ENCODE measurements around the gene GGA1. TPM values are rescaled to one million over a fixed set of nuclear protein-coding genes. Genes with fewer than 3 reads are reported as not detected.
"Not testable (repeated sequence)": the region's sequence is repeated elsewhere in the genome, so short reads cannot be mapped to it uniquely, and the experiment has no call there.

The GGA1 gene
- polyA plus RNA-seq, 1 experiment: 34.6 TPM

GRCh38 chr22:37588546-37589215, 20.0 kb upstream of the GGA1 start:
- ChIA-PET CTCF (interaction anchor here (1.0 to 16.0 kb wide), 5 partner anchors 18 to 49 kb away, joined by 3 to 338 read pairs (median 8); no protein-coding TSS in a partner anchor), POLR2A (no interaction called here)
- no peak for TF ChIP-seq CTCF (IDR thresholded peaks at IDR 0.05; ENCODE audit: insufficient read depth, low read depth, low read length)
- Histone ChIP-seq H3K4me3 (ENCODE audit: low read depth, low read length) (no peak overlapping the region), H3K27me3 (ENCODE audit: control insufficient read depth, insufficient read depth, low read length) (peaks cover 10% of the 10 kb centered on the region), H3K36me3 (ENCODE audit: control insufficient read depth, insufficient read depth, low read length) (no peaks in the 10 kb centered on the region)
- no peak for DNase-seq (ENCODE audit: low read depth)

DNA sequence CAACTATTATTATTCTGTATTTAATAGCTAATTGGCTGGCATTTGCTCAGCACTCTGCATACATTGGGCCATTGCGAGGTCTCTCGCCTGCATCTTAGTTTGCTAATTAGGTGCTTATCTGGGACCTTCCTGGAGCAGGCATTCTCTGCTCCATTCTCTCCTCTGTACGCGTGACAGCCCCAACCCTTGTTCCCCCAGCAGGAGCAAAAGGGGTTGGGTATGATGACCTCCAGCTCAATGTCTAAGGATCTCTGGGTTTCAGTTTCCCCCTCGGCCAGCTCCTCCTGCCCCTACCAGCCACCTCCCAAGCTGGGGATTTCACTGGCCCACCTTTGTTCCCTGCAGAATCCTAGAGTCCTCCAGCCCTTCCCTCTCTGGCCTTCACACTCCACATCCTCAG, 19.0 kb upstream of the GGA1 start:
- ChIA-PET POLR2A (no interaction called here), CTCF (interaction anchor here (0.8 to 16.0 kb wide), 7 partner anchors 9 to 117 kb away, joined by 3 to 338 read pairs (median 7); partner anchors contain the start of gene LGALS2)
- DNase-seq (ENCODE audit: low read depth): no peak
- Histone ChIP-seq H3K36me3 (ENCODE audit: control insufficient read depth, insufficient read depth, low read length) (no peaks in the 10 kb centered on the region), H3K4me3 (ENCODE audit: low read depth, low read length) (no peak overlapping the region), H3K27me3 (ENCODE audit: control insufficient read depth, insufficient read depth, low read length) (peaks cover 9% of the 10 kb centered on the region)
- TF ChIP-seq CTCF (IDR thresholded peaks at IDR 0.05; ENCODE audit: insufficient read depth, low read depth, low read length): no peak

- DNase-seq (ENCODE audit: low read depth); H3K36me3 ChIP-seq (ENCODE audit: control insufficient read depth, insufficient read depth, low read length); H3K27me3 ChIP-seq (ENCODE audit: control insufficient read depth, insufficient read depth, low read length); H3K4me3 ChIP-seq (ENCODE audit: low read depth, low read length); POLR2A ChIA-PET: not testable (repeated sequence)
- CTCF ChIA-PET: interaction anchor here (0.6 to 16.0 kb wide), 9 partner anchors 10 to 68 kb away, joined by 3 to 338 read pairs (median 8); partner anchors contain the start of gene LGALS2
Observed at GRCh38 chr22:37591081-37591480, 17.6 kb upstream of the GGA1 start.

DNA sequence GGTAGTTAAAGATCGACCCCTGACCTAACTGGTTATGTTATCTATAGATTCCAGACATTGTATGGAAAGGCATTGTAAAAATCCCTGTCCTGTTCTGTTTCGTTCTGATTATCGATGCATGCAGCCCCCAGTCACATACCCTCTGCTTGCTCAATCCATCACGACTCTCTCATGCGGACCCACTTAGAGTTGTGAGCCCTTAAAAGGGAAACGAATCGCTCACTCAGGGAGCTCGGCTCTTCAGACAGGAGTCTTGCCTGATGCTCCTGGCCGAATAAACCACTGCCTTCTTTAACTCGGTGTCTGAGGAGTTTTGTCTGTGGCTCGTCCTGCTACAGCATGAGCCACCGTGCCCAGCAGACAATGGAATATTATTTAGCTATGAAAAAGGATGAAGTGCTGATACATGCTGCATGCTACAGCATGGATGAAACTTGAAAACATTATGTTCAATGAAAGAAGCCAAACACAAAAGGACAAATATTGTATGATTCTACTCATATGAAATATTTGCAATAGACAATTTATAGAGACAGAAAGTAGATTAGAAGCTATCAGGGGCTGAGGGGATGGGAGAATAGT, 16.7 kb upstream of the GGA1 start:
- no peak for DNase-seq (ENCODE audit: low read depth)
- CTCF ChIA-PET: interaction anchor here (0.7 to 16.0 kb wide), 21 partner anchors 10 to 296 kb away, joined by 3 to 338 read pairs (median 8); partner anchors contain the start of genes GGA1 and LGALS2
- Histone ChIP-seq H3K27me3 (ENCODE audit: control insufficient read depth, insufficient read depth, low read length) (peaks cover 7% of the 10 kb centered on the region), H3K4me3 (ENCODE audit: low read depth, low read length) (no peak overlapping the region; the same call in 1 of the 2 replicates), H3K36me3 (ENCODE audit: control insufficient read depth, insufficient read depth, low read length) (no peaks in the 10 kb centered on the region)
- TF ChIP-seq CTCF (IDR thresholded peaks at IDR 0.05; ENCODE audit: insufficient read depth, low read depth, low read length): no peak
- POLR2A ChIA-PET: interaction anchor here (0.7 to 1.2 kb wide), 3 partner anchors 10 to 51 kb away, joined by 3 read pairs; no protein-coding TSS in a partner anchor

DNA sequence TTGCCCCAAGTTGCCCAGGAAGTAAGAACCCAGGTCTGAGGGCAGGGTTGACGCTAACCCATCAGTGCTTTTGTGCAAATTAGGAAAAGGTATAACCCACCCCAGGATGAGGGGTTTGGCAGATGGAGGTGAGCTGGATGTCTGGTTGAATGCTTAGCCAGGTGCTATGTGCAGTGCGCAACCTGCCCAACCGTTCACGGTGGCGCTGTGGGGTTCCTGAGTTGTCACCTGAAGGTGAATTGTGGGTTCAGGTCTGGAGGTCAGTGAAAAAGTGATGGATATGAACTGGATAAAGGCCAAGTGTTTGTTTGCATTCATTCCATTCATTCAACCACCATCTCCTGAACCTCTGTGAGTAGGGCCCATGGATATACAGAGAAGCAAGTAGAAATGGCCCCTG, 14.4 kb upstream of the GGA1 start:
- peaks cover 5% of the 10 kb centered on the region for H3K27me3 ChIP-seq (ENCODE audit: control insufficient read depth, insufficient read depth, low read length)
- no peak for DNase-seq (ENCODE audit: low read depth)
- no peaks in the 10 kb centered on the region for H3K36me3 ChIP-seq (ENCODE audit: control insufficient read depth, insufficient read depth, low read length)
- POLR2A ChIA-PET: no interaction called here
- H3K4me3 ChIP-seq (ENCODE audit: low read depth, low read length): no peak overlapping the region
- CTCF ChIA-PET: interaction anchor here (2.1 to 16.0 kb wide), 2 partner anchors 13 to 51 kb away, joined by 9 to 338 read pairs; no protein-coding TSS in a partner anchor
- TF ChIP-seq CTCF (IDR thresholded peaks at IDR 0.05; ENCODE audit: insufficient read depth, low read depth, low read length): no peak

Data from BJ (cell line).